ENCODE measurements around the gene TSPAN3.

TSPAN3 gene

DNA sequence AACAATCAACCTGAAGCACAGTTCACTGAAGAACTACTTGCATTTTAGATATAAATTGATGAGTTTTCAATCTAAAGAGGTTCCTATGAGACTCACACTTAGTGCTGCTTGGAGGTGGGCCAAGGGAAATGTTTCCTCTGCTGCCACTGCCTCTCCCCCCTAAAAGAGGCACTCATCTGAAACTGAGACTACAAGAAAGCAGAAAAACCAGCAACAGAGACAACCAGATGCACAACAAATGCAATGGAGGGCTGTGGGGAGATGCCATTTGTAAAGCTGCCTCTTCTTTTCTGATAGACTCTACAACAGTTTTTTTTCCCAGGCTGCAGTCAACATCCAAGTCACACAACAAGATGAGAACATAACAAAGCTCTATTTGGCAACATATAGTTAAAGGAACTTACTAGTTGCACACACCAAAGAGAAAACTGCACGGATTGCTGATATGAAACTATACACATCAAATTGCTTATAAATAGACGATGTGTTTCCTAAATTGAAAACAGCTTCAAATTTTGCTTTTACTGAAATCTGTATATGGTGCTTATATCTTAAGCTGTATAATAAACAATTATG lies 11.0 kb downstream of the TSPAN3 start:
- no peak for DNase-seq (ENCODE audit: low read depth, low spot score)
- CTCF ChIA-PET = interaction anchor here (1.0 to 7.3 kb wide), 7 partner anchors 8 to 484 kb away, joined by 3 to 41 read pairs (median 5); no protein-coding TSS in a partner anchor
- POLR2A ChIA-PET = no interaction called here
- H3K4me3 ChIP-seq (ENCODE audit: low read depth, low read length) = no peak overlapping the region
- TF ChIP-seq, protein P1, sequence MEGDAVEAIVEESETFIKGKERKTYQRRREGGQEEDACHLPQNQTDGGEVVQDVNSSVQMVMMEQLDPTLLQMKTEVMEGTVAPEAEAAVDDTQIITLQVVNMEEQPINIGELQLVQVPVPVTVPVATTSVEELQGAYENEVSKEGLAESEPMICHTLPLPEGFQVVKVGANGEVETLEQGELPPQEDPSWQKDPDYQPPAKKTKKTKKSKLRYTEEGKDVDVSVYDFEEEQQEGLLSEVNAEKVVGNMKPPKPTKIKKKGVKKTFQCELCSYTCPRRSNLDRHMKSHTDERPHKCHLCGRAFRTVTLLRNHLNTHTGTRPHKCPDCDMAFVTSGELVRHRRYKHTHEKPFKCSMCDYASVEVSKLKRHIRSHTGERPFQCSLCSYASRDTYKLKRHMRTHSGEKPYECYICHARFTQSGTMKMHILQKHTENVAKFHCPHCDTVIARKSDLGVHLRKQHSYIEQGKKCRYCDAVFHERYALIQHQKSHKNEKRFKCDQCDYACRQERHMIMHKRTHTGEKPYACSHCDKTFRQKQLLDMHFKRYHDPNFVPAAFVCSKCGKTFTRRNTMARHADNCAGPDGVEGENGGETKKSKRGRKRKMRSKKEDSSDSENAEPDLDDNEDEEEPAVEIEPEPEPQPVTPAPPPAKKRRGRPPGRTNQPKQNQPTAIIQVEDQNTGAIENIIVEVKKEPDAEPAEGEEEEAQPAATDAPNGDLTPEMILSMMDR (IDR thresholded peaks at IDR 0.05; ENCODE audit: insufficient read depth, low read length, missing control alignments) = no peak

DNA sequence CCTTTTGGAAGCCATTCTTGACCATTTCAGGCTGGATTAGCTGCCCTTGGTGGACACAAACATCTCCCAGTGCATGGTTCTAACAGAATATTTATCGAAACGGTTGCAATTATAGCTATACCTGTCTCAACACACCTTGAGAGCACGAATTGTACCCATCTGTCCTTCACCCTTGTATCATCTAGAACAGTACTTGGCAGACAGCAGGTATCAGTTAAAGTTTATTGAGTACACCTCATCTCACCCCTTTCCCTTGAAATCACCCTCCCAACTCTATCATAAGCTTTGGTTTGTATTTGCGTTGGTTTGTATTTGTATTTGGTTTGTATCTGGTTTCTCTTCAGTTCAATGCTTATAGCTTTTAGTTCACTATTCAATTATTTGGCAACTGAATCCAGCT lies 12.4 kb downstream of the TSPAN3 start:
- POLR2A ChIA-PET = no interaction called here
- H3K4me3 ChIP-seq (ENCODE audit: low read depth, low read length) = no peak overlapping the region
- TF ChIP-seq, protein P1 (IDR thresholded peaks at IDR 0.05; ENCODE audit: insufficient read depth, low read length, missing control alignments) = no peak
- no peak for DNase-seq (ENCODE audit: low read depth, low spot score)
- CTCF ChIA-PET = interaction anchor here (0.6 to 7.3 kb wide), 4 partner anchors 34 to 1225 kb away, joined by 3 to 41 read pairs (median 3); no protein-coding TSS in a partner anchor

DNA sequence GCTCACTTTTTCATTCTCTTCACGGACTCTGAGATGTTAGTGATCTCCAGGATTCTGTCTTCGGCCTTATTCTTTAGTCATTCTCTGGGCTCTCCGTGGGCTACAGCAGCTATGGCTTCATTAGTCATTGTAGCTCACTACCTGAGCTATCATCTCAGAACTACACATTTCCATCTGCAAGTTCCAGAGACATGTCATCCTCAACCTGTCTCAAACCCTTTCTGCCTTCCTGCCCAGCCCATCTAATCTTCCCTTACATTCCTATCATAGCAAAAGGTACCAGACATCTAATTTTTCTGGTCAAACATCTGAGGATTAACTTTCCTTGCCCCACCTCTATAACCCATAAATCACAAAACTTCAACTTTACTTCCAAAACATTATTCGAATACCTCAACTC lies 13.2 kb downstream of the TSPAN3 start:
- ChIA-PET CTCF (interaction anchor here (1.2 to 7.3 kb wide), 2 partner anchors 11 to 33 kb away, joined by 3 to 41 read pairs; no protein-coding TSS in a partner anchor), POLR2A (interaction anchor here (2.3 kb wide), 1 partner anchor 14 kb away, joined by 5 read pairs; no protein-coding TSS in a partner anchor)
- DNase-seq (ENCODE audit: low read depth, low spot score) = no peak
- no peak overlapping the region for H3K4me3 ChIP-seq (ENCODE audit: low read depth, low read length)
- TF ChIP-seq, protein P1 (IDR thresholded peaks at IDR 0.05; ENCODE audit: insufficient read depth, low read length, missing control alignments) = no peak

DNA sequence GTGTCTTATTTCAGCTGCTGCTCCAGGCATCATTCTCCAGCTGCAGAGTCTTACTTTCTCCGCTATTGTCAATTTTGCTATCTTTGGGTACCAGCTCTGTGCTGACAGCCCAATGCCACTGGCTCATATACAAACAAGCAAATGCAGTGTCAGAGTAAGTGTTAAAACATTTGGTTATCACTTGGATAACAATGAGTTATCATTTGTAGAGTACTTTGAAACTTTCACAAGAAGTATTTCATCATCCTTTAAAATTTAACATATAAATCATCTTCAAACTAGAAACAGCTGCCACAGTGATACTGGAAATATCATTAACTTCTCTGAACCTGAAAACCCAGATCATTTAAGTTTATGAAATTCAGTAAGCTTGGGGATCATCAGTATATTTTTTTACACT lies 13.8 kb downstream of the TSPAN3 start:
- no peak overlapping the region for H3K4me3 ChIP-seq (ENCODE audit: low read depth, low read length)
- DNase-seq (ENCODE audit: low read depth, low spot score) = no peak
- POLR2A ChIA-PET = interaction anchor here (2.3 kb wide), 1 partner anchor 14 kb away, joined by 5 read pairs; no protein-coding TSS in a partner anchor
- CTCF ChIA-PET = interaction anchor here (0.9 to 7.3 kb wide), 3 partner anchors 11 to 52 kb away, joined by 3 to 41 read pairs (median 3); no protein-coding TSS in a partner anchor
- TF ChIP-seq, protein P1 (IDR thresholded peaks at IDR 0.05; ENCODE audit: insufficient read depth, low read length, missing control alignments) = no peak

DNA sequence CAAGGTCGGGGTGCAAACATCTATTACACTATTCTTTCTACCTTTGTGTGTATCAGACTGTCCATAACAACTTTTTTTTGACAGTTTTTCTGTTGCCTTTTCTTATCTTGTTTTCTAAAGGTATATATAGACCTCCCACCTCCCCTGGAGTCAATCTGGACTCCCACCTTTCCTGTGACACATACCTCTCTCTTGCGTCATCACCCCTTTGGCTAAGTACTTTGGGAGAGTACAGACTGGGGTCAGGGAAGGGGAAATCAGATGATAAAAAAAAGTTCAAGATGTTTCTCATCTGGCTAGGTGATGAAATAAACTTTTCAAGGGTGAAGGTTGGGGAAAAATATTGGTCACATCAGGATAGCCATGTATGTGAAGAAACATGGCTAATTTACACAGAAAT lies 17.2 kb downstream of the TSPAN3 start:
- CTCF ChIA-PET = no interaction called here
- POLR2A ChIA-PET = no interaction called here
- H3K4me3 ChIP-seq (ENCODE audit: low read depth, low read length) = no peak overlapping the region
- no peak for DNase-seq (ENCODE audit: low read depth, low spot score)
- TF ChIP-seq, protein P1 (IDR thresholded peaks at IDR 0.05; ENCODE audit: insufficient read depth, low read length, missing control alignments) = no peak

DNA sequence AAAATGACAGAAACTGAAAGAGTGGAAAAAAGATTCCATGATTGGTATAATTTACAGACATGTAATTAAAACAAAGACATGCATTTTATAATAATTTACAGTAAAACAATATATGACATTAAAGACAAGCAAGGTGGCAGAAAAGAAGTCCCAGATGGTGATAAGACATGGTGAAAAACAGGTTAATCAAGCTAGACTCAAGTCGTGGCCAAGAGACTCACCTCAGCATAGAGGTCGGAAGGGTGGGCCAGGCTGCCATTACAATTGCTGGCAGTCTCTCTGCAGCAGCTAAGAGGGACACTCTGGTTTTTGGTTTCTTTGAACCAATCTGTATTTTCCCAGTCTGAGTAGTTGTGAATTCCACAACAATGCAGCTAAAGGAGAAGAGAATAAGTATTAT lies 18.4 kb downstream of the TSPAN3 start:
- CTCF ChIA-PET = interaction anchor here (0.7 to 3.3 kb wide), 5 partner anchors 9 to 491 kb away, joined by 3 to 14 read pairs (median 4); no protein-coding TSS in a partner anchor
- H3K4me3 ChIP-seq (ENCODE audit: low read depth, low read length) = no peak overlapping the region
- DNase-seq (ENCODE audit: low read depth, low spot score) = no peak
- TF ChIP-seq, protein P1 (IDR thresholded peaks at IDR 0.05; ENCODE audit: insufficient read depth, low read length, missing control alignments) = no peak
- POLR2A ChIA-PET = no interaction called here
